MM.1S (cell line): ENCODE results near the gene OR1A1.
"Not testable (repeated sequence)": the region's sequence is repeated elsewhere in the genome, so short reads cannot be mapped to it uniquely, and the experiment has no call there.

Experiments
- DNase-seq: peaks from one replicate; pipeline ENCODE4 v3.0.0-alpha.2; 2015
- H2AFZ ChIP-seq: fragments of 300-600 bp; sonication (generic); 2 replicates; pipeline ENCODE4 v1.6.0; 2016; ENCODE audit warnings: antibody characterized with exemption, low read length
- H3F3A ChIP-seq: fragments of 300-600 bp; sonication (generic); 2 replicates; pipeline ENCODE4 v1.6.1; 2016; ENCODE audit warnings: mild to moderate bottlenecking, antibody characterized with exemption, low read length, moderate library complexity, mixed read lengths; ENCODE audit not compliant: insufficient read depth
- H3K27ac ChIP-seq: fragments of 300-600 bp; sonication (generic); 2 replicates; pipeline ENCODE4 v1.5.1; 2016; ENCODE audit warnings: mild to moderate bottlenecking, low read length
- H3K27me3 ChIP-seq: fragments of 300-600 bp; sonication (generic); replicated peaks from 2 replicates; pipeline ENCODE4 v1.6.0; 2016; ENCODE audit warnings: low read length; ENCODE audit not compliant: insufficient read depth
- H3K36me3 ChIP-seq: fragments of 300-600 bp; sonication (generic); replicated peaks from 2 replicates; pipeline ENCODE4 v1.6.1; 2016; ENCODE audit warnings: mild to moderate bottlenecking, low read length, mixed read lengths; ENCODE audit not compliant: insufficient read depth
- H3K4me1 ChIP-seq: fragments of 300-600 bp; sonication (generic); 2 replicates; pipeline ENCODE4 v1.6.1; 2016; ENCODE audit warnings: low read length, mixed read lengths
- H3K4me2 ChIP-seq: fragments of 300-600 bp; sonication (generic); 2 replicates; pipeline ENCODE4 v1.6.0; 2016; ENCODE audit warnings: low read depth, low read length
- H3K4me3 ChIP-seq: fragments of 300-600 bp; sonication (generic); 2 replicates; pipeline ENCODE4 v1.5.1; 2016; ENCODE audit warnings: low read length, mixed read lengths
- H3K79me2 ChIP-seq: fragments of 300-600 bp; sonication (generic); 2 replicates; pipeline ENCODE4 v1.6.1; 2016; ENCODE audit warnings: mixed run types, low read length, mixed read lengths
- H3K9ac ChIP-seq: fragments of 300-600 bp; sonication (generic); 2 replicates; pipeline ENCODE4 v1.6.1; 2016; ENCODE audit warnings: low read length, mixed read lengths
- H3K9me2 ChIP-seq: fragments of 300-600 bp; sonication (generic); replicated peaks from 2 replicates; pipeline ENCODE4 v1.6.1; 2016; ENCODE audit warnings: mild to moderate bottlenecking, low read length, mixed read lengths; ENCODE audit not compliant: insufficient read depth
- H3K9me3 ChIP-seq: fragments of 300-600 bp; sonication (generic); replicated peaks from 2 replicates; pipeline ENCODE4 v1.6.1; 2016; ENCODE audit warnings: mild to moderate bottlenecking, low read length, mixed read lengths; ENCODE audit not compliant: insufficient read depth
- H4K20me1 ChIP-seq: fragments of 300-600 bp; sonication (generic); 2 replicates; pipeline ENCODE4 v1.6.1; 2016; ENCODE audit warnings: mild to moderate bottlenecking, low read length, moderate library complexity, mixed read lengths; ENCODE audit not compliant: insufficient read depth
- CTCF ChIP-seq: fragments of 300-600 bp; sonication (generic); IDR thresholded peaks from 2 replicates; pipeline ENCODE4 v1.5.1; 2016; ENCODE audit warnings: antibody characterized with exemption, low read length, mixed read lengths
- EZH2 ChIP-seq: fragments of 300-600 bp; sonication (generic); optimal IDR thresholded peaks from 2 replicates; pipeline ENCODE3; 2017; ENCODE audit warnings: low read depth, mild to moderate bottlenecking, antibody characterized with exemption, low read length, mixed read lengths
- EZH2phosphoT487 ChIP-seq: fragments of 300-600 bp; sonication (generic); IDR thresholded peaks from 2 replicates; pipeline ENCODE4 v1.6.1; 2018; ENCODE audit warnings: antibody characterized with exemption, low read length

The OR1A1 gene

GRCh38 chr17:3208484-3208883, 1.0 kb downstream of the OR1A1 start:
- Histone ChIP-seq H3K27me3 (no peaks in the 10 kb centered on the region; the same call in 1 of the 2 replicates), H3K36me3 (no peaks in the 10 kb centered on the region), H3K4me2 (no peak overlapping the region), H3K79me2 (no peaks in the 10 kb centered on the region), H3K27ac (no peak overlapping the region), H3F3A (no peaks in the 10 kb centered on the region), H4K20me1 (no peaks in the 10 kb centered on the region), H3K9me2 (no peaks in the 10 kb centered on the region), H3K4me1 (no peaks in the 10 kb centered on the region), H3K4me3 (no peak overlapping the region), H3K9ac (no peak overlapping the region), H3K9me3 (no peaks in the 10 kb centered on the region), H2AFZ (no peak overlapping the region)
- no peak for DNase-seq
- TF ChIP-seq EZH2 (no peak), EZH2phosphoT487 (no peak), CTCF (no peak)

- no peaks in the 10 kb centered on the region for H3K4me1 ChIP-seq
- no peaks in the 10 kb centered on the region for H3F3A ChIP-seq
- H2AFZ ChIP-seq: no peak overlapping the region
- no peaks in the 10 kb centered on the region for H3K9me3 ChIP-seq
- H3K36me3 ChIP-seq: no peaks in the 10 kb centered on the region
- no peak overlapping the region for H3K27ac ChIP-seq
- no peaks in the 10 kb centered on the region for H4K20me1 ChIP-seq
- no peaks in the 10 kb centered on the region for H3K27me3 ChIP-seq
- no peak overlapping the region for H3K4me3 ChIP-seq
- DNase-seq: no peak
- no peak overlapping the region for H3K9ac ChIP-seq
- H3K9me2 ChIP-seq: no peaks in the 10 kb centered on the region
- H3K4me2 ChIP-seq: no peak overlapping the region
- H3K79me2 ChIP-seq: no peaks in the 10 kb centered on the region
- TF ChIP-seq EZH2phosphoT487: no peak
- TF ChIP-seq EZH2: no peak
These were observed 5.5 kb downstream of the OR1A1 start for GRCh38 chr17:3213001-3213400.

GRCh38 chr17:3213587-3213986, 6.1 kb downstream of the OR1A1 start:
- Histone ChIP-seq H3K9me2 (no peaks in the 10 kb centered on the region), H3K9me3 (no peaks in the 10 kb centered on the region), H3K9ac (no peak overlapping the region), H3K27ac (no peak overlapping the region), H3K79me2 (no peaks in the 10 kb centered on the region), H3K4me2 (no peak overlapping the region), H3K4me3 (no peak overlapping the region), H3K27me3 (no peaks in the 10 kb centered on the region), H3F3A (no peaks in the 10 kb centered on the region), H3K4me1 (no peaks in the 10 kb centered on the region), H3K36me3 (no peaks in the 10 kb centered on the region), H4K20me1 (no peaks in the 10 kb centered on the region), H2AFZ (no peak overlapping the region)
- DNase-seq: no peak
- TF ChIP-seq EZH2 (no peak), CTCF (no peak), EZH2phosphoT487 (no peak)

GRCh38 chr17:3219978-3220377, 12.5 kb downstream of the OR1A1 start:
- not testable (repeated sequence) for H3K4me2 ChIP-seq, H2AFZ ChIP-seq, H3K9me3 ChIP-seq, H3K79me2 ChIP-seq, H3K9ac ChIP-seq, H3K27ac ChIP-seq, H3K27me3 ChIP-seq, H3K4me3 ChIP-seq, H3K4me1 ChIP-seq, H4K20me1 ChIP-seq, H3K36me3 ChIP-seq, H3K9me2 ChIP-seq, DNase-seq, H3F3A ChIP-seq
